Astrocyte of the cerebellum (primary cell): ENCODE measurements around the gene PIGZ.

Source experiments
- DNase-seq: peaks from one replicate; pipeline ENCODE4 v3.0.0-alpha.2; 2011; ENCODE audit warnings: low read depth
- H3K4me3 ChIP-seq: 2 replicates; pipeline ENCODE4 v1.5.1; 2011; ENCODE audit warnings: mild to moderate bottlenecking, low read depth, low read length, moderate library complexity
- in situ Hi-C: cut with HindIII; loops from 2 replicates; pipeline ENCODE4 v1.10.0; 2017; ENCODE audit warnings: low sequenced_read_pairs
- TF ChIP-seq, protein P1 (sequence below): IDR thresholded peaks from 2 replicates; pipeline ENCODE4 v1.5.1; 2012; ENCODE audit warnings: low read length, low read depth, moderate library complexity, mild to moderate bottlenecking; ENCODE audit errors: missing control alignments

Gene PIGZ

DNA sequence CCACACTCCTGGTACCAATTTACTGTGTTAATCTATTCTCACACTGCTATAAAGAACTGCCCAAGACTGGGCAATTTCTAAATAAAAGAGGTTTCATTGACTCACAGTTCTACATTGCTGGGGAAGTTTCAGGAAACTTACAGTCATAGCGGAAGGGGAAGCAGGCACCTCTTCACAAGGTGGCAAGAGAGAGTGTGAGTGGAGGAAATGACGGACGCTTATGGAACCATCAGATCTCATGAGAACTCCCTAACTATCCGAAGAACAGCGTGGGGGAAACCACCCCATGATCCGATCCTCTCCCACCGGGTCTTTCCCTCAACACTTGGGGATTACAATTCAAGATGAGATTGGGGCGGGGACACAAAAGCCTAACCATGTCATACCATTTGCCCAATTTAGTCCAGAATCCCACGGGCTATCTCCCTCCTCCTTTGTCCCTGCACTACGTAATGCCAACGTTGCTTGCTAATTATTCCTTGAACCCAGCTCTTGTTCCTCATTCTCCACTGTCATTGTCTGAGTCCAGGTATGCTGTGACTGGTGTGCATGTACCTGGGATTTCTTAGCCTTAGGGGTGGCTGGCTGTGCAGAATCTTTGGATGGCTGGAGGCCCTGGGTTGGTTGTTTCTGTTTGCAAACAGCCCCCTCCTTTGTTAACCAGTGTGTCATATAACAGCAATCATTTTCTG, 3.4 kb downstream of the PIGZ start:
- TF ChIP-seq, protein P1, sequence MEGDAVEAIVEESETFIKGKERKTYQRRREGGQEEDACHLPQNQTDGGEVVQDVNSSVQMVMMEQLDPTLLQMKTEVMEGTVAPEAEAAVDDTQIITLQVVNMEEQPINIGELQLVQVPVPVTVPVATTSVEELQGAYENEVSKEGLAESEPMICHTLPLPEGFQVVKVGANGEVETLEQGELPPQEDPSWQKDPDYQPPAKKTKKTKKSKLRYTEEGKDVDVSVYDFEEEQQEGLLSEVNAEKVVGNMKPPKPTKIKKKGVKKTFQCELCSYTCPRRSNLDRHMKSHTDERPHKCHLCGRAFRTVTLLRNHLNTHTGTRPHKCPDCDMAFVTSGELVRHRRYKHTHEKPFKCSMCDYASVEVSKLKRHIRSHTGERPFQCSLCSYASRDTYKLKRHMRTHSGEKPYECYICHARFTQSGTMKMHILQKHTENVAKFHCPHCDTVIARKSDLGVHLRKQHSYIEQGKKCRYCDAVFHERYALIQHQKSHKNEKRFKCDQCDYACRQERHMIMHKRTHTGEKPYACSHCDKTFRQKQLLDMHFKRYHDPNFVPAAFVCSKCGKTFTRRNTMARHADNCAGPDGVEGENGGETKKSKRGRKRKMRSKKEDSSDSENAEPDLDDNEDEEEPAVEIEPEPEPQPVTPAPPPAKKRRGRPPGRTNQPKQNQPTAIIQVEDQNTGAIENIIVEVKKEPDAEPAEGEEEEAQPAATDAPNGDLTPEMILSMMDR: no peak
- in situ Hi-C loops: no loop called here
- no peak overlapping the region for H3K4me3 ChIP-seq
- no peak for DNase-seq

DNA sequence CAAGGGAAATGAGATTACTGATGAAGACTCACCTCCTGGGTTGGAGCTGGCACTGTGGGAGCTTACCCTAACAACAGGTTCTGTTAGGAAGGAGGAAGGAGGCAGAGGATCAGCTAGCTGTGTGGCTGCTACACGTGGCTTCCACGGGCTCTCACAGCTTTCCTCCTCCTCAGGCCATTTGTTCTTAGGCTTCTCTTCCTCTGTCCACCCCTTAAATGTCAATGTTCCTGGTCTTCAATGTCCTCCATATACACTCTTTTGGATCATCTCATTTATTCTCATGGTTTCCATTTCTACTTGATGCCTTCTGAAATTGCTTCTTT, 5.0 kb downstream of the PIGZ start:
- no peak for DNase-seq
- no peak overlapping the region for H3K4me3 ChIP-seq
- TF ChIP-seq, protein P1: no peak
- in situ Hi-C loops: no loop called here

DNA sequence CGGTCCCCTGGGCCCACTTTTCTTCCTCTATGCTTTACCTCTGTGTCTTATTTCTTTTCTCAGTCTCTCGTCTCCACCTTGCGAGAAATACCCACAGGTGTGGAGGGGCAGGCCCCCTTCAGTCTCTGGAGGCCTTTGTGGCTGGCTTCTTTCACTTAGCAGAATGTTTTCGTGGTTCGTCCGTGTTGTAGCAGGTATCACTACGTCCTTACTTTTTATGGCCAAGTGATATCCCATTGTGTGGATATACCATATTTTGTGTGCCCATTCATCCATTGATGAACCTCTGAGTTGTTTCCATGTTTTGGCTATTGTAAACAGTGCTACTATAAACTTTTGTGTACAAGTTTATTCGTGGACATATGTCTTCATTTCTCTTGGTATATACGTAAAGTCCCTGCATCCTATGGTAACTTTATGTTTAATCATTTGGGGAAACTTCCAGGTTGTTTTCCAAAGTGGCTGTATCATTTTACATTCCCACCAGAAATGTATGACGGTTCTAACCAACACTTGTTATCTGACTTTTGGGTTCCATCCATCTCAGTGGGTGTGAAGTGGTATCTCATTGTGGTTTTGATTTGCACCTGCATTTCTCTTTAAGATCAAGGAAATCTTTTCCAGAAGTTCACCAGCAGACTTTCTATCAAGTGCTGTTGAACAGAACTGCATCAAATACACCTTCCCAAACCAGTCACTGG, 5.6 kb downstream of the PIGZ start:
- in situ Hi-C loops: no loop called here
- TF ChIP-seq, protein P1: no peak
- no peak overlapping the region for H3K4me3 ChIP-seq
- no peak for DNase-seq

DNA sequence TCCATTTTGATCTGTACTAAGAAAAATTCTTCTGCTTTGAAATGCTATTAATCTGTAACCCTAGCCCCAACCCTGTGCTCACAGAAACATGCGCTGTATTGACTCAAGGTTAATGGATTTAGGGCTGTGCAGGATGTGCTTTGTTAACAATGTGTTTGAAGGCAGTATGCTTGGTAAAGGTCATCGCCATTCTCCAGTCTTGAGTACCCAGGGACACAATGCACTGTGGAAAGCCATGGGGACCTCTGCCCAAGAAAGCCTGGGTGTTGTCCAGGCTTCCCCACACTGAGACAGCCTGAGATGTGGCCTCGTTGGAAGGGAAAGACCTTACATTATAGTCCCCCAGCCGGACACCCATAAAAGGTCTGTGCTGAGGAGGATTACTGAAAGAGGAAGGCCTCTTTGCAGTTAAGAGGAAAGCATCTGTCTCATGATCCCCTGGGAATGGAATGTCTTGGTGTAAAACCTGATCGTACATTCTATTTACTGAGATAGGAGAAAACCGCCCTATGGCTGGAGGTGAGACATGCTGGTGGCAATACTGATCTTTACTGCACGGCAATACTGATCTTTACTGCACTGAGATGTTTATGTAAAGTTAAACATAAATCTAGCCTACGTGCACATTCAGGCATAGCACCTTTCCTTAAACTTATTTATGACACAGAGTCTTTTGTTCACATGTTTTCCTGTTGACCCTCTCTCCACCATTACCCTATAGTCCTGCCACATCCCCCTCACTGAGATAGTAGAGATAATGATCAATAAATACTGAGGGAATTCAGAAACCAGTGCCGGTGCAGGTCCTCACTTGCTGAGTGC, 6.3 kb downstream of the PIGZ start:
- in situ Hi-C loops: no loop called here
- DNase-seq: no peak
- H3K4me3 ChIP-seq: no peak overlapping the region
- TF ChIP-seq, protein P1: no peak

DNA sequence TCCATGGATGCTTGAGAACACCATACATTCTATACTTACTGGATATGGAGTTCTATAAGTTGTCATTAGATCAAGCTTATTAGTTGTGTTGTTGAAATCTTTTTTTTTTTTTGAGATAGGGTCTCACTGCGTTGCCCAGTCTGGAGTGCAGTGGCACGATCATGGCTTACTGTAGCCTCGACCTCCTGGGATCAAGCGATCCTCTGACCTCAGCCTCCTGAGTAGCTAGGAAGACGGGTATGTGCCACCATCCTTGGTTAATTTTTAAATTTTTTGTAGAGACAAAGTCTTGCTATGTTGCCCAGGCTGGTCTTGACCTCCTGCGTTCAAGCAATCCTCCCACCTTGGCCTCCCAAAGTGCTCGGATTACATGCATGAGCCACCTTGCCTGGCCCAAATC, 13.8 kb downstream of the PIGZ start:
- no peak overlapping the region for H3K4me3 ChIP-seq
- TF ChIP-seq, protein P1: no peak
- in situ Hi-C loops: no loop called here
- DNase-seq: no peak

DNA sequence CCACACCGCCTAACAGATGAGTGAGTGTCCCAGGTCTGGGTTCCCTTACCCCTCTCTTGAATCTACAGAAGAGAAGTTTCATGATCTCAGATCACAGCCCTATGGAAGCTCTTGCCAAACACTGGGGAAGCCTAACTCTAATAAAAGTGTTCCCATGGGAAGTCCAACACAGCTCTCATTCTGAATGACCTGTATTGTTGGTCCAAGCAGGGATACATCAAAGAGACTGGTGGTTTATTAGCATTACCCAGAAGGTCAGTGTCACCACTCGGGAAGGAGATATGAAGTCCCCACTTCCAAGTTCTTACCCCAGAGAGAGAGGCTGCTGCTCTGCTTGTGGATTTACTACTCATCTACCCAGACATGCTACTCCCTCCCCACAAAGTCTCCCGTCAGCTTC, 17.3 kb downstream of the PIGZ start:
- no peak overlapping the region for H3K4me3 ChIP-seq
- TF ChIP-seq, protein P1: no peak
- no peak for DNase-seq
- in situ Hi-C loops: no loop called here
